HK-2 (cell line): ENCODE data around the gene FUCA1.
A peak's percentile ranks its signal among the peaks of the same experiment; 100 is the strongest.
"Not testable (repeated sequence)": the region's sequence is repeated elsewhere in the genome, so short reads cannot be mapped to it uniquely, and the experiment has no call there.

Experiments used
- DNase-seq: peaks from one replicate; pipeline ENCODE4 v3.0.0-alpha.2; 2018; ENCODE audit not compliant: unreplicated experiment

FUCA1 gene

GRCh38 chr1:23895993-23896392 lies 27.9 kb upstream of the FUCA1 start:
- no peak for DNase-seq

- DNase-seq: no peak
Observed at GRCh38 chr1:23895082-23895481, 27.0 kb upstream of the FUCA1 start.

GRCh38 chr1:23889074-23889473 lies 21.0 kb upstream of the FUCA1 start:
- no peak for DNase-seq

GRCh38 chr1:23885222-23885621 lies 17.1 kb upstream of the FUCA1 start:
- DNase-seq: no peak

- DNase-seq: no peak
Observed at GRCh38 chr1:23882746-23883145, 14.7 kb upstream of the FUCA1 start.

- DNase-seq: no peak
Observed at GRCh38 chr1:23879809-23880208, 11.7 kb upstream of the FUCA1 start.

GRCh38 chr1:23878668-23879067 lies 10.6 kb upstream of the FUCA1 start:
- DNase-seq: no peak

- DNase-seq: no peak
Observed at GRCh38 chr1:23875382-23875781, 7.3 kb upstream of the FUCA1 start.

- no peak for DNase-seq
Observed at GRCh38 chr1:23872421-23872820, 4.3 kb upstream of the FUCA1 start.

GRCh38 chr1:23869051-23869450 lies 961 bp upstream of the FUCA1 start:
- no peak for DNase-seq

- no peak for DNase-seq
Observed at GRCh38 chr1:23868557-23869016, 497 bp upstream of the FUCA1 start.

- DNase-seq: no peak
Observed at GRCh38 chr1:23867542-23867894, 572 bp downstream of the FUCA1 start.

- DNase-seq: peak; percentile 80
Observed at GRCh38 chr1:23865543-23865930, 2.6 kb downstream of the FUCA1 start.

- peak; percentile 10 for DNase-seq
Observed at GRCh38 chr1:23864801-23865542, 3.1 kb downstream of the FUCA1 start.

- DNase-seq: no peak
Observed at GRCh38 chr1:23862640-23863039, 5.5 kb downstream of the FUCA1 start.

- no peak for DNase-seq
Observed at GRCh38 chr1:23854568-23854967, 13.5 kb downstream of the FUCA1 start.

GRCh38 chr1:23853124-23853523 lies 15.0 kb downstream of the FUCA1 start:
- DNase-seq: not testable (repeated sequence)

GRCh38 chr1:23851406-23851805 lies 16.7 kb downstream of the FUCA1 start:
- not testable (repeated sequence) for DNase-seq

- no peak for DNase-seq
Observed at GRCh38 chr1:23848673-23849616, 19.1 kb downstream of the FUCA1 start.

- DNase-seq: not testable (repeated sequence)
Observed at GRCh38 chr1:23847482-23848095, 20.5 kb downstream of the FUCA1 start.

- no peak for DNase-seq
Observed at GRCh38 chr1:23845163-23845562, 22.9 kb downstream of the FUCA1 start.

GRCh38 chr1:23843644-23844043 lies 24.4 kb downstream of the FUCA1 start:
- DNase-seq: no peak
